Fibroblast of skin of back (primary cell): ENCODE data around the gene BRD7.

Source experiments
- DNase-seq: peaks from one replicate; pipeline ENCODE4 v3.0.0-alpha.2; 2013

The BRD7 gene

GRCh38 chr16:50389900-50390299 is 21.1 kb upstream of the BRD7 start:
- no peak for DNase-seq

DNA sequence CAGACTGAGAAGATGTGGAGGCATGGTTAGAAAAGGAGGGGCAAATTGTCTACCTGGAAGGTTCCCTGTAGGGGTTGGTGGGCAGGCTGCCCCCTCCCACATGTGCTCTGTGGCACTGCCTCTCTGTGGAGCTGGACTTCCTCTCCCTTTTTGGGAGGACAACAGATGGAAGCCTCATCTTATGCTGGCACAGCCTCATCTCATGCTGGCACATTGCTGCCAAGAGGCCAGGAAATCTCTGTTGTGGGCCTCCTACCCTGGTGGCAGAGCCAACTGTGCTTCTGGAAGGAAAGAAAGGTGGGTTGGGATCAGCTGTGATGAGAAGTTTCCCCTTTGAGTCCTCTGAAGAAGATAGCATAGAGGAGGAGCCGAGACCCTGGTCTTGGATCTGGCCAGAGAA is 19.7 kb upstream of the BRD7 start:
- DNase-seq, result no peak

DNA sequence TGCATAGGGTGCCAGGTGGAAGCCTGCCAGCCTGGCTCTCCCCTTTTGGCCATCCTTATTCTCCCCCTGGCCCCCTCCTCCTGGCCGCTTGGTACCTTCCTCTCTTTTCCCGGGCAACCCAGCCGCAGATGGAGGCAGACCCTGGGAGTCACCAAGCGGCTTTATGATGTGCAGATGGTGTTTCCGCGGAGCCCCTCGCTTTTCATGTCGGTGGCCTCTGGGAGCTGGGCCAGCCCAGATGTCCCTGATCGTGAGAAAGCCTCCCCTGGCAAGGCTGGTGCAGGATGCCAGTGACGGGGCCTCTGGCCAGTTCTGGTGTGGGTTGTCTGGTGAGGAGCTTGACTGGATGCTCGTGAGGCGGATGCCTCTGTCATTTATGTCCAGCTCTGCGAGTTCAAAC is 18.0 kb upstream of the BRD7 start:
- DNase-seq, result no peak

GRCh38 chr16:50386139-50386538 is 17.4 kb upstream of the BRD7 start:
- peak; percentile 25 for DNase-seq

- DNase-seq, result no peak
Observed at GRCh38 chr16:50384500-50385135, 15.8 kb upstream of the BRD7 start.

GRCh38 chr16:50381679-50382440 is 13.1 kb upstream of the BRD7 start:
- no peak for DNase-seq

DNA sequence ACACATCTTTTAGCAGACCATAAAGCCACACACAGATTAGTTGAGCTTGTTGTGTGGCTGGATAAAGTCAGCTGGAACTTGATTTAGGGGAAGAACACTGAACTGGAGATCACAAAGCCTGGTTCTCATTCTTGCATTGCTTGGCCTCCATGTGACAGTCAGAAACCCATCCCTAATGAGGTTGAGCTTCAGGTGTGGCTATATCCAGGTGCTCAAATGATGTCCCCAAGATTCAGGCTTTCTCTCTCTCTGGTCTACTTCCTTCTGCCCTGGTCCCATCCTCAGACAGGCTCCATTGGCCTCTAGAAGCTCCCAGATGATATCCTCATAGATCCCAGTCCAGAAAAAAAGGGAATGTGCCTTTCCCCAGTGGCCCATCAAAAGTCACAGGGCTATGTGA is 9.6 kb upstream of the BRD7 start:
- DNase-seq, result no peak

- DNase-seq, result no peak
Observed at GRCh38 chr16:50377001-50377400, 8.2 kb upstream of the BRD7 start.

DNA sequence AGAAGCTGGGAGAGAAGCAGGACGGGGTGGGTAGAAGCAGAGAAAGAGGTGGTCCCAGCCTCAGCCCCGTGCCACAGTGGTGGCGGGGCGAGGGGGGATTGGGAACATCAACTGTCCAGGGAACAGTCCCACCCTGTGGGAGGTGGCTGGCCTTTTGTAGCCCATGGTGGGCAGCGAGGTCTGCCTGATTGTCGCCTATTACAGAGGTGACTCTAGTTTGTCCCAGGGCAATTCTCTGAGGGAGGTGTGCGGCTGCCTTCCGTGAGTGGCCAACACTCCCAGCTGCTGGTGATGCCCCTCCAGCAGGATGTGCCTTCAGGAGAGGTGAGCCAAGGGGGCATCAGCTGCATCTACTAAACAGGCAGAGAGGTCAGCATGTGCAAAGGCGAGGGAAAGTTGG is 5.0 kb upstream of the BRD7 start:
- DNase-seq, result no peak

GRCh38 chr16:50373345-50373701 is 4.5 kb upstream of the BRD7 start:
- no peak for DNase-seq

DNA sequence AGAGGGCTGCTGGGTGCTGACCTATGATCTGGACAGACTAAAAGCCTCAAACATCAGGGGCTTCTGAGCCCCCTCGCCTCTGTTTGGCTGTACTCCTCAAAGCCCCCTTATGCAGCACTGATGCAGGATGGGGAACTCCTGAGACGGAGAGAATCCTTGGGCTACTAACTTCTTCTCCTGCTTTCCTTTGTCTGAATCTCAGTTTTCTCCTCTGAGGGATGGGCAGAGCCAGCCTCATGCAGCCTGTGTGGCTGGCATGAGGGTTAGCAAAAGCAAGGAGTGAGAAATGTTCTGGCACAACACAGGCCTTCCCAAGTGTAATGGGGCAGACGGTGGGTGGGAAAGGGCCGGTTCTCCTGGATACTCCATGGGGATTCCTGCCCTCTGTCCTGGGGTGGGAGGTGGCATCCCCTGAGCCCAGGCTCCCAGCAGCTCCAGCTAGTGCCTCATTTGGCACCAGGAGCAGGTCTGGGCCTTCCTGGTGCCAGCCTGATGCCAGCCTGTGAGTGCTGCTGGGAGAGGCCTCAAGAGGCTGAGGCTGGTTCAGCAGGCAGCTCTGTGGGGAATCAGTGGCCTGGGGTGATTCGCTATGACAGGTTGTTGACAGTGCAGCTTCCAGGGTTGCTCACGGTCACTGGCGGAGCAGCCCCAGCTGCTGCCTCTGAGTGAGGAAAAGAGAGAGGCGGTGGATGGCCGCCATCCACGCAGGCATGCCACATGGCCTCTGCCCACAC is 4.0 kb upstream of the BRD7 start:
- peak; percentile 52 for DNase-seq

DNA sequence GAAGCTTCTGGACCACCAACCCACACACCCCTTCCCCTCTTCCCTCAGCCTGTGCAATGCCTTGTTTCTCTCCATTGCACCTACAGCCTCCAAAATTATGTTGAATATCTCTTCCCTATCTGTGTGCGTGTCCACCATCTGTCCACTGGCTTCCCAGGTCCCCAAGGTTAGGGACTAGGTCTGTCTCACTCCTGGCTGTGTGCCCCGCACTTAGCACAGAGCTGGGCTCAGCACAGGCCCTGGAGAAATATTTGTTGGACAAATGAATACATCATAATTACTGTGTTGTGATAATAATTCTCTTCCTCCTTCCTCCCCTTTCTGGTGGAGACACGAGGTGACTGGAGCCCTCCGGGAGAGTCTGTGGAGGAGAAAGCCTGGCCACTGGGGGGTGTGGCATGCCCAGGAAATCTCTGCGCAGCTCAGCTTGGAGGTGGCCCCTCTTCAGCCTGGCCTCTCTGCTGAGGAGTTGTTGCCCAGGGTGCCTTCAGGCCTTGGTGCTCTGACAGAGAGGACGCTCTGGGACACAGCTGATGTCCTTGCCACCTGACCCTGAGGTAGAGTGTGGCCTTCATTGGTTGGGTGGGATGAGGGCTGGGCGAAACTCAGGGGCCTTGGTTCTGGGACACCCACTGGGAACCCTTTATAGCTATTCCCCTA is 3.3 kb upstream of the BRD7 start:
- DNase-seq, result peak; percentile 42

DNA sequence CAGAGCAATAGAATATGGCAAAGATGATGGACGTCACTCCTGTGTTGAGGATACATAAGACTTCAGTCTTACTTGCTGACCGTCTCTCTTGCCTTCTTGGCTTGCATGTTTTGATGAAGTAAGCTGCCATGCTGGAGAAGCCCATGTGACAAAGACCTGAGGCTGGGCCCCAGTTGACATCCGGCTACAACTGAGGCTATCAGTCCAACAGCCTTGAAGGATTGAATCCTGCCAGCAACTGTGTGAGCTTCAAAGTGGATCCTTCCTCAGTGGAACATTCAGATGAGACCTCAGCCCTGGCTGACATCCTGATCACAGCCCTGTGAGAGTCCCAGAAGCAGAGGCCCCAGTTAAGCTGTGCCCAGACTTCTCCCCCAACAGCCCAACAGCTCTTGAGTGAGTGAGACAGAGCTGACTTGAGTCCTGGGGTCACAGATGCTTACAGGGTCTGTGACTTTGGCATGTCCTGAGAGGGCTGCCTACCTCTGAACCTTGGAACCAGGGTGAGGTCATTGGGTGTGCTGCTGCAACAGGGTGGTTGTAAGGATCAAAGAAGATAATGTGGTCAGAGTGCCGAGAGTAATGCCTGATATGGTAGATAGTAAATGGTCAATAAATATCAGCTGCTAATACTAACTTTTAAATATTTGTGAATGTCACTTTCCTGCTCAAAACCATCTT is 2.4 kb upstream of the BRD7 start:
- DNase-seq, result no peak

DNA sequence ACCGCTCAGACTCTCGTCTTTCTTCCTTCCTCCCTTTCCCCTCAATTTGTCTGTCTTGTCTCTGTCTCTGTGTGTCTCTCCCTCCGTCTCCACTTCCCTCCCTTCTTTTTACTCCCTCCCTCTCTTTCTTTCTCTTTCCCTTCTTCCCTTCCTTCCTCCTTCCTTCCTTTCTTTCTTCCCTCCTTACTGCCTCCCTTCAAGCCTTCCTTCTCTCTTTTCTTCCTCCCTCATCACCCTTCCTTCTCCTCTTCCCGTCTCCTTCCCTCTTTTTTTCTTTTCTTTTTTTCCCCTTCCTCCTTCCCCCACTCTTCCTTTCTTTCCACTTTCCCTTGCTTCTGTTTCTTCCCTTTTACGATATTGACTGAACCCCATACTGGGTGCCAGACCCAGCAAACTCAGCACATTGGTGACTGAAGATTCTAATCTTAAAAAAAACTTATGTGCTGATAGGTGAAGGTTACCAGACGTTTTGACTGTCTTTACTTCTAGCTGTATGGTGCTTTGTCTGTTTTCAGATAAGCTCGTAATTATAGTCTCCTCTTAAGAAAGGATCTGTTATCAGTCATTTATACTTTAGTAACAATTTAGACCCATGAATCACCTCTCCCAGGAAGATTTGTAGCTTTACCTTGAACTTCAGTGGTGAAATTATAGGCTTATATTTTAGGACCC is 481 bp upstream of the BRD7 start:
- no peak for DNase-seq

- no peak for DNase-seq
Observed at GRCh38 chr16:50367777-50368409, 895 bp downstream of the BRD7 start.

- no peak for DNase-seq
Observed at GRCh38 chr16:50365791-50366575, 2.8 kb downstream of the BRD7 start.

- no peak for DNase-seq
Observed at GRCh38 chr16:50363656-50364055, 5.1 kb downstream of the BRD7 start.

GRCh38 chr16:50360779-50361178 is 8.0 kb downstream of the BRD7 start:
- no peak for DNase-seq

DNA sequence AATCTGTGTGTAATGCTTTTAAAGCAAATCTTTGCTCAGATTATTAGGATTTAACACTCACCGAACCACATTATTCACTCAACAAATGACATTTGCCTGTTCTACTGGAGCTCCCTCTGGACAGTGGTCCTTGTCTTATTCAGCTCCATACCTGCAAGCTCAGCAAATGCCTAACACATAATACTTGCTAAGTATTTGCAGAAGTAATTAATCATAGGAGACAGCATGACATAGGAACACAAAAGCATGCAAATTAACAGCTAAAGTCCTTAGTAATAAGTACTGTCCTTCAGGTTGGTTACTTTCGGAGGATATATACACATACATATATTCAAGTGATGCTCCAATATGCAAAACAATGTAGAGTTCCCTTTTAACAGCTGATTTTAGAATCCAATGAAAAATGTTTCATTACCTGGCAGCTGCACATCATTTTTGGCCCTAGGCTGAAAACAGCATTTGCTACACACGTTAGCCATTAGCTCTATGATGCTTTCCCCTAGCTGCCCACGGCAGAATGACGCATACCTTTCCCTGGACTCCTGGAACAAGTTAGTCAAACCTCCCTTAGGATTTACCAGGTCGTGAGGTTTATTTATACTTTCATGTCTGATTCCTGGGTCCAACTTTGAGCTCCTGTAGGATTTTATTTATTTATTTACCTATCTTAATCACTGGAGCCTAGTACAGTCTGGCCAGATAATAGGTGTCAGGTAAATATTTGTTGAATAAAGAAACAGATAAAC is 8.6 kb downstream of the BRD7 start:
- DNase-seq, result peak; percentile 6

DNA sequence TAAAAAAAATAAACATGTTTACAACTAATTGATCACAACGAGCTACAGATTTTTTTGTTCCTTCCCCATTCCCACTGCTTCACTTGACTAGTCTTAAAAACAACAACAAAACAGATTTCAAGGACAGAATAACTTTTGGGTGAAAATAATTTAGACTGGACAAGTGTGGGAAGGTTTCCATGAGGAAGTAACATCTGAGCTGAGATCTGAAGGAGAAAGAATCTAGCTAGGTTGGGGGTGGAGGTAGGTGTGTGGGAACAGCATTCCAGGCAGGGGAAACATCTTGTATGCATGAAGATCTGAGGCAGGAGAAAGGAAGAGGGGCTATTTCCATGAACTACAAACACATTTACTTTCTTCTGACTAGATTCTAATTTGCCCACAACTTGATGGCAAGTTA is 9.2 kb downstream of the BRD7 start:
- no peak for DNase-seq
